GM10248 (cell line): Measurements from ENCODE around the gene MORN5.

ENCODE experiments used
- CTCF ChIA-PET: fragments of 300-600 bp; sonication (Branson Sonifier 250); formaldehyde crosslinking; extraction: SDS; loops from one replicate; lab custom pipeline; 2021; ENCODE audit warnings: antibody characterized with exemption; lab: Yijun Ruan, JAX
- POLR2A ChIA-PET: fragments of 350-650 bp; sonication (Branson Sonifier 250); formaldehyde crosslinking; extraction: SDS; loops from one replicate; lab custom pipeline; 2020; ENCODE audit warnings: antibody characterized with exemption; lab: Yijun Ruan, JAX
- DNase-seq: peaks from one replicate; pipeline ENCODE4 v3.0.0; 2012; ENCODE audit errors: extremely low spot score
- CTCF ChIP-seq: IDR thresholded peaks from 2 replicates; pipeline ENCODE4 v1.5.1; 2012; ENCODE audit warnings: mild to moderate bottlenecking, low read depth; ENCODE audit errors: extremely low read depth, missing control alignments, control extremely low read depth

MORN5 gene

GRCh38 chr9:122197426-122197825 lies 37.7 kb downstream of the MORN5 start:
- ChIA-PET CTCF (no interaction called here), POLR2A (no interaction called here)
- no peak for DNase-seq
- TF ChIP-seq CTCF = no peak

GRCh38 chr9:122197882-122198281 lies 38.2 kb downstream of the MORN5 start:
- TF ChIP-seq CTCF = no peak
- DNase-seq = no peak
- POLR2A ChIA-PET = no interaction called here
- CTCF ChIA-PET = no interaction called here

GRCh38 chr9:122200960-122201595 lies 41.4 kb downstream of the MORN5 start:
- TF ChIP-seq CTCF = no peak
- no peak for DNase-seq
- CTCF ChIA-PET = no interaction called here
- POLR2A ChIA-PET = no interaction called here

GRCh38 chr9:122201641-122202040 lies 41.9 kb downstream of the MORN5 start:
- POLR2A ChIA-PET = no interaction called here

GRCh38 chr9:122202111-122202510 lies 42.4 kb downstream of the MORN5 start:
- TF ChIP-seq CTCF = no peak
- CTCF ChIA-PET = no interaction called here
- DNase-seq = no peak
- POLR2A ChIA-PET = no interaction called here

More at GRCh38 chr9:122201641-122202040, 41.9 kb downstream of the MORN5 start:
- CTCF ChIA-PET = no interaction called here
- DNase-seq = no peak
- TF ChIP-seq CTCF = no peak

- no peak for TF ChIP-seq CTCF
- no peak for DNase-seq
- ChIA-PET POLR2A (no interaction called here), CTCF (interaction anchor here (1.6 kb wide), 1 partner anchor 12 kb away, joined by 4 read pairs; no protein-coding TSS in a partner anchor)
Measured at GRCh38 chr9:122204055-122204454, 44.3 kb downstream of the MORN5 start.
